ENCODE data around the gene MBD6.

Gene MBD6

GRCh38 chr12:57522887-57523705 is 472 bp downstream of the MBD6 start:
- no peaks in the 10 kb centered on the region for H3K27me3 ChIP-seq (replicated peaks)
- H3K36me3 ChIP-seq (replicated peaks), result peaks cover 28% of the 10 kb centered on the region
- in situ Hi-C loops (cut with HindIII; ENCODE audit: low pct_ligation_motif_present, low sequenced_read_pairs), result no loop called here

DNA sequence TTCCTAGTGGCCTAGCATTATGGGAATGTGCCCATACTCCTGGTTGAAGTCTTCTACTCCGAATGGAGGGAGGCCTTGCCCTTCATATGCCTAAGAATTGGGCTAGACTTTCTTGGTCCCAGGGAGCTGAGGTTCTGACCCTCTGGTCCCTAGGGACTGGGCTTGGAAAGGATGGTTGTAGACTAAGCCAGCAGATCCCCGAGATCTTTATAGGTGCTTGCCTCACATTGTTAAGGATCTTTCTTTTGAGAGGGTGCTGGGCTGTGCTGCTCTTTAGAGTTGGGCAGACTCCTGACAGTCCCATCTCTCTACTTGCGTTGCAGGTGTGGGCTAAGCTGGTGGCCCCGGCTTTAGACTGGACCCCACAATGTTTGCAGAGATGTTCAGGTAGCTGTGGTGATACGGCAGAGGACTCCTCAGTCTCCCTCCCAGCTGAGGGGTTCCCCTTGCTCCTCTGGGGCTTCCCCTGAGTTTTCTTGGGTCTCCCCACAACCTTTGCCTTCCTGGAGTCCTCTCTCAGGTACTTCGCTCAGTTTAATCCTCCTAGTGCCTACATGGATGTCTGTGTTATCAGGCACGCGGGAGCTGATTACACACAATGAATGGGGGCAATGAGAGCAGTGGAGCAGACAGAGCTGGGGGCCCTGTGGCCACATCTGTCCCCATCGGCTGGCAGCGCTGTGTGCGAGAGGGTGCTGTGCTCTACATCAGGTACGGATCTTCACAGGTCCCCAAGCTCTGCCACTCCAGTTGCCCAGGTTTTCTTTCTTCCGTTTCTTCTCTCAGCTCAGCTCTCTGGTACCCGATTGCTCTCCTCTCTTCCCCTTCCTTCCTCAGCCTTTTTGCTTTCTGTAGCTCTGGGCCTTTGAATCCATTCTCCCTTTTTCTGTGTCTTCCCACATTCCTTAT is 1.3 kb downstream of the MBD6 start:
- in situ Hi-C loops (cut with HindIII; ENCODE audit: low pct_ligation_motif_present, low sequenced_read_pairs), result no loop called here
- peak overlapping the region; percentile 77 for H3K4me3 ChIP-seq (ENCODE audit: low read depth, low read length)
- H3K27ac ChIP-seq, result peak overlapping the region; percentile 40
- H3K27me3 ChIP-seq (replicated peaks), result no peaks in the 10 kb centered on the region
- peaks cover 30% of the 10 kb centered on the region for H3K36me3 ChIP-seq (replicated peaks)
- no peak for DNase-seq
- TF ChIP-seq, protein P1, sequence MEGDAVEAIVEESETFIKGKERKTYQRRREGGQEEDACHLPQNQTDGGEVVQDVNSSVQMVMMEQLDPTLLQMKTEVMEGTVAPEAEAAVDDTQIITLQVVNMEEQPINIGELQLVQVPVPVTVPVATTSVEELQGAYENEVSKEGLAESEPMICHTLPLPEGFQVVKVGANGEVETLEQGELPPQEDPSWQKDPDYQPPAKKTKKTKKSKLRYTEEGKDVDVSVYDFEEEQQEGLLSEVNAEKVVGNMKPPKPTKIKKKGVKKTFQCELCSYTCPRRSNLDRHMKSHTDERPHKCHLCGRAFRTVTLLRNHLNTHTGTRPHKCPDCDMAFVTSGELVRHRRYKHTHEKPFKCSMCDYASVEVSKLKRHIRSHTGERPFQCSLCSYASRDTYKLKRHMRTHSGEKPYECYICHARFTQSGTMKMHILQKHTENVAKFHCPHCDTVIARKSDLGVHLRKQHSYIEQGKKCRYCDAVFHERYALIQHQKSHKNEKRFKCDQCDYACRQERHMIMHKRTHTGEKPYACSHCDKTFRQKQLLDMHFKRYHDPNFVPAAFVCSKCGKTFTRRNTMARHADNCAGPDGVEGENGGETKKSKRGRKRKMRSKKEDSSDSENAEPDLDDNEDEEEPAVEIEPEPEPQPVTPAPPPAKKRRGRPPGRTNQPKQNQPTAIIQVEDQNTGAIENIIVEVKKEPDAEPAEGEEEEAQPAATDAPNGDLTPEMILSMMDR (IDR thresholded peaks at IDR 0.05; ENCODE audit: low read depth, low read length, missing control alignments), result no peak

More at GRCh38 chr12:57522887-57523705, 472 bp downstream of the MBD6 start:
- H3K4me3 ChIP-seq (ENCODE audit: low read depth, low read length), result peak overlapping the region; percentile 77
- peak; percentile 14 for DNase-seq
- TF ChIP-seq, protein P1 (IDR thresholded peaks at IDR 0.05; ENCODE audit: low read depth, low read length, missing control alignments), result no peak
- H3K27ac ChIP-seq, result peak overlapping the region; percentile 71

GRCh38 chr12:57524814-57525614 is 2.4 kb downstream of the MBD6 start:
- Histone ChIP-seq H3K36me3 (replicated peaks) (peaks cover 37% of the 10 kb centered on the region), H3K27me3 (replicated peaks) (no peaks in the 10 kb centered on the region), H3K27ac (no peak overlapping the region), H3K4me3 (ENCODE audit: low read depth, low read length) (peak overlapping the region; percentile 9)
- no peak for DNase-seq
- TF ChIP-seq, protein P1 (IDR thresholded peaks at IDR 0.05; ENCODE audit: low read depth, low read length, missing control alignments), result no peak
- in situ Hi-C loops (cut with HindIII; ENCODE audit: low pct_ligation_motif_present, low sequenced_read_pairs), result no loop called here

- DNase-seq, result no peak
- TF ChIP-seq, protein P1 (IDR thresholded peaks at IDR 0.05; ENCODE audit: low read depth, low read length, missing control alignments), result no peak
- Histone ChIP-seq H3K27me3 (replicated peaks) (no peaks in the 10 kb centered on the region), H3K36me3 (replicated peaks) (peaks cover 45% of the 10 kb centered on the region), H3K27ac (no peak overlapping the region), H3K4me3 (ENCODE audit: low read depth, low read length) (no peak overlapping the region)
- in situ Hi-C loops (cut with HindIII; ENCODE audit: low pct_ligation_motif_present, low sequenced_read_pairs), result no loop called here
These were observed 3.2 kb downstream of the MBD6 start for GRCh38 chr12:57525615-57526383.

Data from brain microvascular endothelial cell (primary cell).